SK-N-SH treated with all-trans-retinoic acid at 6 μM for 48 hours (cell line): ENCODE results near the gene TEX11.

Experiments
- ATAC-seq: fragments of 200-7000 bp; cut with Tn5 transposase; 3 replicates; pipeline ENCODE4 v1.9.1; 2020; ENCODE audit warnings: mild to moderate bottlenecking, moderate library complexity
- BACH2 ChIP-seq: fragments of 250-450 bp; sonication (Bioruptor Pico); IDR thresholded peaks from 2 replicates; pipeline ENCODE4 v1.9.0; 2021; ENCODE audit warnings: mild to moderate bottlenecking, borderline replicate concordance
- CSDC2 ChIP-seq: fragments of 250-450 bp; sonication (Bioruptor Pico); IDR thresholded peaks from 2 replicates; pipeline ENCODE4 v1.5.0; 2020; ENCODE audit warnings: mild to moderate bottlenecking, moderate library complexity
- ESRRG ChIP-seq: fragments of 250-450 bp; sonication (Bioruptor Pico); IDR thresholded peaks from 2 replicates; pipeline ENCODE4 v1.6.1; 2021; ENCODE audit warnings: mild to moderate bottlenecking
- GLIS3 ChIP-seq: fragments of 250-450 bp; sonication (Bioruptor Pico); IDR thresholded peaks from 2 replicates; pipeline ENCODE4 v1.5.0; 2020; ENCODE audit warnings: mild to moderate bottlenecking, moderate library complexity
- ISL1 ChIP-seq: fragments of 250-450 bp; sonication (Bioruptor Pico); IDR thresholded peaks from 2 replicates; pipeline ENCODE4 v2.1.2; 2022; ENCODE audit warnings: mild to moderate bottlenecking, moderate library complexity
- OSR1 ChIP-seq: fragments of 250-450 bp; sonication (Bioruptor Pico); IDR thresholded peaks from 2 replicates; pipeline ENCODE4 v1.8.0; 2022; ENCODE audit warnings: moderate library complexity, mild to moderate bottlenecking, inconsistent platforms
- PPARA ChIP-seq: fragments of 250-450 bp; sonication (Bioruptor Pico); IDR thresholded peaks from 2 replicates; pipeline ENCODE4 v1.5.0; 2020; ENCODE audit warnings: mild to moderate bottlenecking, borderline replicate concordance
- RARB ChIP-seq: fragments of 250-450 bp; sonication (Bioruptor Pico); IDR thresholded peaks from 2 replicates; pipeline ENCODE4 v1.8.0; 2021; ENCODE audit warnings: mild to moderate bottlenecking, moderate library complexity
- SNAI2 ChIP-seq: fragments of 250-450 bp; sonication (Bioruptor Pico); IDR thresholded peaks from 2 replicates; pipeline ENCODE4 v1.5.0; 2020; ENCODE audit warnings: mild to moderate bottlenecking, moderate library complexity
- TCF4 ChIP-seq: fragments of 250-450 bp; sonication (Bioruptor Pico); IDR thresholded peaks from 2 replicates; pipeline ENCODE4 v1.8.0; 2021; ENCODE audit warnings: mild to moderate bottlenecking, moderate library complexity, borderline replicate concordance
- TOX ChIP-seq: fragments of 250-450 bp; sonication (Bioruptor Pico); IDR thresholded peaks from 2 replicates; pipeline ENCODE4 v1.8.0; 2021; ENCODE audit warnings: mild to moderate bottlenecking, moderate library complexity, borderline replicate concordance
- ZC3H10 ChIP-seq: fragments of 250-450 bp; sonication (Bioruptor Pico); IDR thresholded peaks from 2 replicates; pipeline ENCODE4 v1.5.1; 2021; ENCODE audit warnings: mild to moderate bottlenecking, moderate library complexity
- ZFP3 ChIP-seq: fragments of 250-450 bp; sonication (Bioruptor Pico); IDR thresholded peaks from 2 replicates; pipeline ENCODE4 v1.5.0; 2020; ENCODE audit warnings: mild to moderate bottlenecking, moderate library complexity
- ZFP30 ChIP-seq: fragments of 450-650 bp; formaldehyde crosslinking; IDR thresholded peaks from 2 replicates; pipeline ENCODE4 v1.5.0; 2022; ENCODE audit warnings: mild to moderate bottlenecking, moderate library complexity
- ZNF565 ChIP-seq: fragments of 450-650 bp; formaldehyde crosslinking; conservative IDR thresholded peaks from 2 replicates; pipeline ENCODE4 v1.5.0; 2020; ENCODE audit warnings: low read depth, mild to moderate bottlenecking, moderate library complexity
- ZNF70 ChIP-seq: fragments of 450-650 bp; formaldehyde crosslinking; IDR thresholded peaks from 2 replicates; pipeline ENCODE4 v1.5.0; 2020; ENCODE audit warnings: mild to moderate bottlenecking, moderate library complexity
- ZNF8 ChIP-seq: fragments of 450-650 bp; formaldehyde crosslinking; IDR thresholded peaks from 2 replicates; pipeline ENCODE4 v1.5.0; 2020; ENCODE audit warnings: mild to moderate bottlenecking, moderate library complexity
- TF ChIP-seq, protein P1 (sequence below): fragments of 250-450 bp; sonication (Bioruptor Pico); IDR thresholded peaks from 2 replicates; pipeline ENCODE4 v1.8.0; 2020; ENCODE audit warnings: mild to moderate bottlenecking, moderate library complexity, borderline replicate concordance
- TF ChIP-seq, protein P2 (sequence below): fragments of 250-450 bp; sonication (Bioruptor Pico); IDR thresholded peaks from 2 replicates; pipeline ENCODE4 v1.5.1; 2020; ENCODE audit warnings: low read depth, mild to moderate bottlenecking, moderate library complexity
- TF ChIP-seq, protein P3 (sequence below): fragments of 250-450 bp; sonication (Bioruptor Pico); IDR thresholded peaks from 2 replicates; pipeline ENCODE4 v1.8.0; 2021; ENCODE audit warnings: low read depth, mild to moderate bottlenecking, moderate library complexity, borderline replicate concordance
- TF ChIP-seq, protein P4 (sequence below): fragments of 250-450 bp; sonication (Bioruptor Pico); IDR thresholded peaks from 2 replicates; pipeline ENCODE4 v1.5.1; 2021; ENCODE audit warnings: mild to moderate bottlenecking, moderate library complexity
- TF ChIP-seq, protein P5 (sequence below): fragments of 250-450 bp; sonication (Bioruptor Pico); IDR thresholded peaks from 2 replicates; pipeline ENCODE4 v1.5.0; 2020; ENCODE audit warnings: mild to moderate bottlenecking, moderate library complexity

Gene TEX11

DNA sequence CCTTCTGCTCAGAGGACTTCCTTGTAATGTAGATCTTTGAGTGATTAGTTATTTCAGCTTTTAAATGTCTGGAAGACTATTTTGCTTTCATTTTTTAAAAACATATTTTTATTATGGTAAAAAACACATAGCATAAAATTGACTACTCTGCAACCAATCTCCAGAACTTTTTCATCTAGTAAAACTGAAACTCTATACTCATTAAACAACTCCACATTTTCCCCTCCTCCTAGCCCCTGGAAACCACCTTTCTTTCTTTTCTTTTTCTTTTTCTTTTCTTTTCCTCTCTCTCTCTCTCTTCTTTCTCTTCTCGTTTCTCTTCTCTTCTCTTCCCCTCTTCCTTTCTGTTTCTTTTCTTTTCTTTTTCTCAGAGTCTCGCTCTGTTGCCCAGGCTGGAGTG lies 233.2 kb downstream of the TEX11 start:
- no peak for TF ChIP-seq CSDC2
- no peak for TF ChIP-seq PPARA (CRISPR knock-in tag)
- no peak for TF ChIP-seq TOX (CRISPR knock-in tag)
- TF ChIP-seq, protein P1, sequence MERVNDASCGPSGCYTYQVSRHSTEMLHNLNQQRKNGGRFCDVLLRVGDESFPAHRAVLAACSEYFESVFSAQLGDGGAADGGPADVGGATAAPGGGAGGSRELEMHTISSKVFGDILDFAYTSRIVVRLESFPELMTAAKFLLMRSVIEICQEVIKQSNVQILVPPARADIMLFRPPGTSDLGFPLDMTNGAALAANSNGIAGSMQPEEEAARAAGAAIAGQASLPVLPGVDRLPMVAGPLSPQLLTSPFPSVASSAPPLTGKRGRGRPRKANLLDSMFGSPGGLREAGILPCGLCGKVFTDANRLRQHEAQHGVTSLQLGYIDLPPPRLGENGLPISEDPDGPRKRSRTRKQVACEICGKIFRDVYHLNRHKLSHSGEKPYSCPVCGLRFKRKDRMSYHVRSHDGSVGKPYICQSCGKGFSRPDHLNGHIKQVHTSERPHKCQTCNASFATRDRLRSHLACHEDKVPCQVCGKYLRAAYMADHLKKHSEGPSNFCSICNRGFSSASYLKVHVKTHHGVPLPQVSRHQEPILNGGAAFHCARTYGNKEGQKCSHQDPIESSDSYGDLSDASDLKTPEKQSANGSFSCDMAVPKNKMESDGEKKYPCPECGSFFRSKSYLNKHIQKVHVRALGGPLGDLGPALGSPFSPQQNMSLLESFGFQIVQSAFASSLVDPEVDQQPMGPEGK (CRISPR knock-in tag) = no peak
- TF ChIP-seq ZNF8 (CRISPR knock-in tag) = no peak
- no peak for TF ChIP-seq BACH2 (CRISPR knock-in tag)
- TF ChIP-seq ZC3H10 = no peak
- no peak for TF ChIP-seq ISL1
- TF ChIP-seq ESRRG (CRISPR knock-in tag) = no peak
- TF ChIP-seq RARB = no peak
- TF ChIP-seq, protein P2, sequence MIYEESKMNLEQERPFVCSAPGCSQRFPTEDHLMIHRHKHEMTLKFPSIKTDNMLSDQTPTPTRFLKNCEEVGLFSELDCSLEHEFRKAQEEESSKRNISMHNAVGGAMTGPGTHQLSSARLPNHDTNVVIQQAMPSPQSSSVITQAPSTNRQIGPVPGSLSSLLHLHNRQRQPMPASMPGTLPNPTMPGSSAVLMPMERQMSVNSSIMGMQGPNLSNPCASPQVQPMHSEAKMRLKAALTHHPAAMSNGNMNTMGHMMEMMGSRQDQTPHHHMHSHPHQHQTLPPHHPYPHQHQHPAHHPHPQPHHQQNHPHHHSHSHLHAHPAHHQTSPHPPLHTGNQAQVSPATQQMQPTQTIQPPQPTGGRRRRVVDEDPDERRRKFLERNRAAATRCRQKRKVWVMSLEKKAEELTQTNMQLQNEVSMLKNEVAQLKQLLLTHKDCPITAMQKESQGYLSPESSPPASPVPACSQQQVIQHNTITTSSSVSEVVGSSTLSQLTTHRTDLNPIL (CRISPR knock-in tag) = no peak
- TF ChIP-seq GLIS3 (CRISPR knock-in tag) = no peak
- TF ChIP-seq ZFP30 (CRISPR knock-in tag) = no peak
- TF ChIP-seq, protein P3, sequence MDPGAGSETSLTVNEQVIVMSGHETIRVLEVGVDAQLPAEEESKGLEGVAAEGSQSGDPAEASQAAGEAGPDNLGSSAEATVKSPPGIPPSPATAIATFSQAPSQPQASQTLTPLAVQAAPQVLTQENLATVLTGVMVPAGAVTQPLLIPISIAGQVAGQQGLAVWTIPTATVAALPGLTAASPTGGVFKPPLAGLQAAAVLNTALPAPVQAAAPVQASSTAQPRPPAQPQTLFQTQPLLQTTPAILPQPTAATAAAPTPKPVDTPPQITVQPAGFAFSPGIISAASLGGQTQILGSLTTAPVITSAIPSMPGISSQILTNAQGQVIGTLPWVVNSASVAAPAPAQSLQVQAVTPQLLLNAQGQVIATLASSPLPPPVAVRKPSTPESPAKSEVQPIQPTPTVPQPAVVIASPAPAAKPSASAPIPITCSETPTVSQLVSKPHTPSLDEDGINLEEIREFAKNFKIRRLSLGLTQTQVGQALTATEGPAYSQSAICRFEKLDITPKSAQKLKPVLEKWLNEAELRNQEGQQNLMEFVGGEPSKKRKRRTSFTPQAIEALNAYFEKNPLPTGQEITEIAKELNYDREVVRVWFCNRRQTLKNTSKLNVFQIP (CRISPR knock-in tag) = no peak
- TF ChIP-seq, protein P4, sequence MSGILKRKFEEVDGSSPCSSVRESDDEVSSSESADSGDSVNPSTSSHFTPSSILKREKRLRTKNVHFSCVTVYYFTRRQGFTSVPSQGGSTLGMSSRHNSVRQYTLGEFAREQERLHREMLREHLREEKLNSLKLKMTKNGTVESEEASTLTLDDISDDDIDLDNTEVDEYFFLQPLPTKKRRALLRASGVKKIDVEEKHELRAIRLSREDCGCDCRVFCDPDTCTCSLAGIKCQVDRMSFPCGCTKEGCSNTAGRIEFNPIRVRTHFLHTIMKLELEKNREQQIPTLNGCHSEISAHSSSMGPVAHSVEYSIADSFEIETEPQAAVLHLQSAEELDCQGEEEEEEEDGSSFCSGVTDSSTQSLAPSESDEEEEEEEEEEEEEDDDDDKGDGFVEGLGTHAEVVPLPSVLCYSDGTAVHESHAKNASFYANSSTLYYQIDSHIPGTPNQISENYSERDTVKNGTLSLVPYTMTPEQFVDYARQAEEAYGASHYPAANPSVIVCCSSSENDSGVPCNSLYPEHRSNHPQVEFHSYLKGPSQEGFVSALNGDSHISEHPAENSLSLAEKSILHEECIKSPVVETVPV = no peak
- no peak for TF ChIP-seq ZNF565 (CRISPR knock-in tag)
- no peak for ATAC-seq

DNA sequence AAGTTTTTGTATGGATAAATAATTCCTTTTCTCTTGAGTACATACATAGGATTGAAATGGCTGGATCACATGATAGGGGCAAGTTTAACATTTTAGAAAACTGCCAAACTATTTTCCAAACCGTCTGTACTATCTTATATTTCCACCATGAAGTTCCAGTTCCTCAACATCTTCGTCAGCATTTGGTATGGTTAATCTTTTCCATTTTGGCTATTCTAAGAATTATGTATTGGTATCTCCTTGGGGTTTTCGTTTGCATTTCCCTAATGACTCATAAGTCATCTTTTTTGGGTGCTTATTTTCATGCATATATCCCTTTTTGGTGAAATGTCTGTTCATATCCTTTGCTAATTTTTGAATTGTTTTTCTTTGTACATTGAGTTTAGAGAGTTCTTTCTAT lies 236.2 kb downstream of the TEX11 start:
- ATAC-seq = no peak
- no peak for TF ChIP-seq ESRRG (CRISPR knock-in tag)
- TF ChIP-seq OSR1 (CRISPR knock-in tag) = no peak
- no peak for TF ChIP-seq CSDC2
- TF ChIP-seq ZC3H10 = no peak
- TF ChIP-seq RARB = no peak
- no peak for TF ChIP-seq SNAI2 (CRISPR knock-in tag)
- no peak for TF ChIP-seq BACH2 (CRISPR knock-in tag)
- no peak for TF ChIP-seq ISL1
- TF ChIP-seq, protein P5, sequence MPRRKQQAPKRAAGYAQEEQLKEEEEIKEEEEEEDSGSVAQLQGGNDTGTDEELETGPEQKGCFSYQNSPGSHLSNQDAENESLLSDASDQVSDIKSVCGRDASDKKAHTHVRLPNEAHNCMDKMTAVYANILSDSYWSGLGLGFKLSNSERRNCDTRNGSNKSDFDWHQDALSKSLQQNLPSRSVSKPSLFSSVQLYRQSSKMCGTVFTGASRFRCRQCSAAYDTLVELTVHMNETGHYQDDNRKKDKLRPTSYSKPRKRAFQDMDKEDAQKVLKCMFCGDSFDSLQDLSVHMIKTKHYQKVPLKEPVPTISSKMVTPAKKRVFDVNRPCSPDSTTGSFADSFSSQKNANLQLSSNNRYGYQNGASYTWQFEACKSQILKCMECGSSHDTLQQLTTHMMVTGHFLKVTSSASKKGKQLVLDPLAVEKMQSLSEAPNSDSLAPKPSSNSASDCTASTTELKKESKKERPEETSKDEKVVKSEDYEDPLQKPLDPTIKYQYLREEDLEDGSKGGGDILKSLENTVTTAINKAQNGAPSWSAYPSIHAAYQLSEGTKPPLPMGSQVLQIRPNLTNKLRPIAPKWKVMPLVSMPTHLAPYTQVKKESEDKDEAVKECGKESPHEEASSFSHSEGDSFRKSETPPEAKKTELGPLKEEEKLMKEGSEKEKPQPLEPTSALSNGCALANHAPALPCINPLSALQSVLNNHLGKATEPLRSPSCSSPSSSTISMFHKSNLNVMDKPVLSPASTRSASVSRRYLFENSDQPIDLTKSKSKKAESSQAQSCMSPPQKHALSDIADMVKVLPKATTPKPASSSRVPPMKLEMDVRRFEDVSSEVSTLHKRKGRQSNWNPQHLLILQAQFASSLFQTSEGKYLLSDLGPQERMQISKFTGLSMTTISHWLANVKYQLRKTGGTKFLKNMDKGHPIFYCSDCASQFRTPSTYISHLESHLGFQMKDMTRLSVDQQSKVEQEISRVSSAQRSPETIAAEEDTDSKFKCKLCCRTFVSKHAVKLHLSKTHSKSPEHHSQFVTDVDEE (CRISPR knock-in tag) = no peak
- TF ChIP-seq ZNF8 (CRISPR knock-in tag) = no peak
- TF ChIP-seq, protein P1 (CRISPR knock-in tag) = no peak
- no peak for TF ChIP-seq ZFP3 (CRISPR knock-in tag)
- TF ChIP-seq GLIS3 (CRISPR knock-in tag) = no peak
- no peak for TF ChIP-seq ZFP30 (CRISPR knock-in tag)
- TF ChIP-seq ZNF565 (CRISPR knock-in tag) = no peak
- no peak for TF ChIP-seq PPARA (CRISPR knock-in tag)
- TF ChIP-seq, protein P3 (CRISPR knock-in tag) = no peak
- no peak for TF ChIP-seq TCF4 (CRISPR knock-in tag)
- TF ChIP-seq, protein P2 (CRISPR knock-in tag) = no peak
- TF ChIP-seq ZNF70 (CRISPR knock-in tag) = no peak
